ENCODE data around the gene NBPF1. TPM values are rescaled to one million over a fixed set of nuclear protein-coding genes. Genes with fewer than 3 reads are reported as not detected.
"Not testable (repeated sequence)": the region's sequence is repeated elsewhere in the genome, so short reads cannot be mapped to it uniquely, and the experiment has no call there.

Gene NBPF1
- total RNA-seq, 1 donor from 2014 or later: 20.2 TPM

- not testable (repeated sequence) for DNase-seq (ENCODE audit: low read depth in 2 of 2)
Observed at GRCh38 chr1:16607853-16608815, 5.2 kb downstream of the NBPF1 start.

DNA sequence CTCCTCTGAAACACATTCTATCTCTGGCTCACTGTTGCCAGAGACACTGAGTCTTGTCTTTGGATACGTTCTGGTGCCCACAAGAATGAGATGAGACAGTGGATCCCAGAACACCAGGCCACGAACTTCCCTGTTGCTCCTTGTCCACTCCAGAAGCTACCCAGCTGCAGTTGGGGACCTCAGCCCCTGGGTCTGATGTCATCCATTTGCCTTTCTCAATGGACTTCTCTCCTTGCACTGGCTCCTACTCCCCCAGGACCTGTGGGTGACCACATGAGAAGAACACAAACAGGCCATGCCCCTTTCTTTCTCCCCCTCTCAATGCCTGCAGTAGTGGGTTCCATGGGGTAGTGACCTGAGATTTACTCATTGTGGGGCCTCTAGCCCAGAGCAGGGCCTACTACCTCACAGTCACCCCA is 5.9 kb downstream of the NBPF1 start:
- DNase-seq (ENCODE audit: low read depth in 2 of 2): no peak

DNA sequence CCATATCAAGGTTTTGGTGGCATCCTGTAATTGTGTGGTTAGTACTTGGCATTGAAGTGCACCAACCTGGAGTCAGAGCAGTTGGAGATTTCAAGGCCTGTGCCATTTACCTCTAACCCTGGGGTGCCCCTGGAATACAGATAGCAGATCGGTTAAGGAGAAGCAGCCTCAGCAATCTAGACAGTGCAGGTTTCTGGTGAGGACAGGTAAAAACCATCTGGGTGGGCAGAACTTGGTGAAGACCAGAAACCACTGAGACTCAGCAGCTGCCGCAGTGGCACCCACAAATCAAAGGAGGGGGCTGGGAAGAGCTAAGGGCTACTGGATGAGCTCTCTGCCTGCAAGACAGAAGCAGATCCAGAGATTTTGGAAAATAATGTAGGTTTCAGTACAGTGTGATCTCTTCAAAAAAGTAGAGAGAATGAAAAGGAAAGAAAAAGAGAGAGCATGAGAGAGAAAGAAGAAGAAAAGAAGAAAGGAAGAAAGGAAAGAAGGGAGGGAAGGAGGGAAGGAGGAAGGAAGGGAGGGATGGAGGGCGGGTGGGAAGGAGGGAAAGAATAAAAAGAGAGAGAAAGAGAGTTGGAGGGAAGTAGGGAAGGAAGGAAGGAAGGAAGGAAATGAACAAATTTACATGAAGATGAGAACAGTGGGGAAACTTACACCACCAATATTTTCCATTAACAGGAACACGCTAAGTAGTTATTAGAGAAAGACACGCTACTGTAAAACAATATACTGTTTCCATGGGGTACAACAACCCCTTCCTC is 6.5 kb downstream of the NBPF1 start:
- DNase-seq (ENCODE audit: low read depth in 2 of 2): not testable (repeated sequence)

- DNase-seq (ENCODE audit: low read depth in 2 of 2): no peak
Observed at GRCh38 chr1:16605532-16606505, 7.5 kb downstream of the NBPF1 start.

- DNase-seq (ENCODE audit: low read depth in 2 of 2): no peak
Observed at GRCh38 chr1:16605213-16605525, 8.2 kb downstream of the NBPF1 start.

DNA sequence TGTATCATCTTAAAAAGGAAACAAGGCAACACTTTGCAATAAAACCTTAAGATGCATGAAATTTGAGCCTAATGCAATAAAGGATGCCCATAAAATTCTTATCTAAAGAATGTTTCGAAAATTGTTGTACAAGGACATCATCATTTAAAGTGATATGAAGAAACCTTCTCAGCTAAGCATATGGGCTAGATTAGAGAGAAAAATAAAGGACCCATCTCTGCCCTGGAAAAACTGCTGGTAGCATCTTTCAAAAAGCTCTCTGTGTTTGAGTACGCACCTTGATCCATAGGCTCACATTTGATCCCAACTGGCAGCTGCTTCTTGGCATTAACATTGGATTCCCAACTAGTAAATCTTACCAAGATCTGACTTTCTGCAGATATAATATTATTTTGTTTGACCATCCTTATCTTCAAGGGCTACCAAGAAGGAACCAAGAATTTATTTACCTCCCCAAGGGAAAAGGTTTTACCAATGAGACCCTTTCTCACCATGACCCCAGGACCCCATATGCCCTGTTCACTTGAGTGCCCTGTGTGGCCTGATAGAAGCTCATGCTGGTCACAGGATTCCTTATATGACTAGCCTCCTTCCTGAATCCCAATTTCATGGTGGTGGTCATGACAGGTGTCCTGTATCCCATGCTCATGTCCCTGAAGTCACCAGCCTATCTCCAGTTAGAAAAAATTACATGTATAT is 8.7 kb downstream of the NBPF1 start:
- DNase-seq (ENCODE audit: low read depth in 2 of 2): not testable (repeated sequence)

GRCh38 chr1:16603623-16604022 is 9.7 kb downstream of the NBPF1 start:
- DNase-seq (ENCODE audit: low read depth in 2 of 2): not testable (repeated sequence)

DNA sequence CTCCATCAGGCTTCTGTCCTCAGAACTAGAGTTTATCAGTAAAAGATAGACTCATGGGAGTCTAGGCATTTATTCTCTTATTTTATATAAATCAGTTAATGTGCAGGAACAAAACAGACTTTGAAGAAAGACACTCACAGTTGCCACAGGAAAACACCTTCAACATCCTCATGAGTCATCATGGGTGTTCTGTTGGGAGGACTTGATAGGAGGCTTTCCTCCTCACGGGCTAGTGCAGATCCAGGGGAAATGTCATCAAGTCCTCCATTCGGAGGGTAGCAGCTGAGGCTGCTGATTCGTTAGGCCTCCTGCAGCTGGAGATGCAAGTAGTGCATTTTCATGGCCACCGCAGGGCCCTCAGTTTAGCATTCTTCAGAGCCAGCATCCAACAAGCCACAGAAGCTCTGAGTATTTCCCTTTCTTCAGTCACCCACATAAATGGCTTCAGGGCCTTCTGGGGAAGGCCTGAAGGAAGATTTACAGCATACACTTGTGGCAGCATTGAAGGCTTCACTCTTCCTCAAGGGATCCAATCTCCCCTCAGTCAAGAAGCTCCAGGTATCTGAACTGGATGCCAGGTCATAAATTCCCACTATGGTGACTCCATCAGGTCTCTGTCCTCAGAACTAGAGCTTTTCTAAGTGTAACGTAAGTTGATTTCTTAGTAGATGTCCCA is 10.9 kb downstream of the NBPF1 start:
- DNase-seq (ENCODE audit: low read depth in 2 of 2): not testable (repeated sequence)

GRCh38 chr1:16600855-16601786 is 12.2 kb downstream of the NBPF1 start:
- not testable (repeated sequence) for DNase-seq (ENCODE audit: low read depth in 2 of 2)

- not testable (repeated sequence) for DNase-seq (ENCODE audit: low read depth in 2 of 2)
Observed at GRCh38 chr1:16599326-16599725, 14.0 kb downstream of the NBPF1 start.

- not testable (repeated sequence) for DNase-seq (ENCODE audit: low read depth in 2 of 2)
Observed at GRCh38 chr1:16595216-16595615, 18.1 kb downstream of the NBPF1 start.

DNA sequence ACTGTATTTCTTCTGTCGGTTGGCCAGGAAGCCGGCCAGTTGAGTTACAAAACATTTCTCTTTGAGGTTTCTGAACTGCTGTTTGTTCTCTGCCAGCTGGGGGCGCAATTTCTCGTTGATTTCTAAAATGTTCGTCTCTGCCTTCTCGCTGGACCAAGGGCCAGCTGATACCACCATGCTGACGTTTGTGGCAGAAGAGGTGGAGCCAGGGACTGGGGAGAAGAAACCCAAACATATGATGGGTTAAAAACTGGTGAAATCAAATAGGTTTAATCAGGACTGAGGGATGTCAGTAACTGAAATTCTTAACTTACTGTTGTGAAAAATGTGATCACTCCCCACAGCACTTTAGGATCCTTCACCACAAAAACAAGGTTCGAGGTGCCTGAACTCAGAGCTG is 21.5 kb downstream of the NBPF1 start:
- not testable (repeated sequence) for DNase-seq (ENCODE audit: low read depth in 2 of 2)

- DNase-seq (ENCODE audit: low read depth in 2 of 2): peak in 1 of 2 donors; percentile 1
Observed at GRCh38 chr1:16588081-16588480, 25.3 kb downstream of the NBPF1 start.

DNA sequence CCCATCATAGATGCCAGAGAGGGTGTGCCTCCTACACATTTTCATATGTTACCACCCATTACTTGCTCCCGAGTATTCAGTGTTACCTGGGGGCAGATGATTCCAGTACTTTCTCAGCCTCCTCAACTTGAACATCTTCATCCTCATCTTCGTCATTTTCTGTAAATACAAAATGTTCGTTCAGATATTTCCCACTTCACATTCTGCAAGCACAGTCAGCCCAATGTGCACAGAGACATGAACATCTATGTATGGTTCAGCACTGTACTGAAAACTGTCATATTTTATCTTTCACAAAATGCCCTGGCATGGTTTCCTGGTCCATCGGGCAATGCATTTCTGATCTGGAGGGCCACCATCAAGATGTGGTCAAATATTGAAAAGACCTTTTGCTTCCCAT is 25.7 kb downstream of the NBPF1 start:
- DNase-seq (ENCODE audit: low read depth in 2 of 2): not testable (repeated sequence)

- not testable (repeated sequence) for DNase-seq (ENCODE audit: low read depth in 2 of 2)
Observed at GRCh38 chr1:16565324-16565723, 48.0 kb downstream of the NBPF1 start.

DNA sequence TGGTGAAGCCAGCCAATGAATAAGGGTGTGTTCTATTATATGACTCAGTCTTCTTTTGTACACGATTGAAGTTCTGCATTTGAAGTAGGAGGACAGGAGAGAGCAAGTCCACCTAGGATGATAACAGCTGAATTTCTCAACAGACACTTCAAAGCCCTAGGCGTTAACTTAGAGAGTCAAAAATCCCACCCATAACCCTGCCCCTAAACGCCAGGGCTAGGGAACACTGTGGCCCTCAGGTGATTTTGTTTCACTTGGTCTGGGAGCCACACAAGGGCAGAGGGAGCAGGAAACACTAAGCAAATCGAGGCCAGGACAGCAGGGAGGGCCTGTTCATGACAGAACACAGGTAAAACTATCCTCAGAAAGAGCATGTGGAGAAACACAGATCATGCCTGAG is 52.3 kb downstream of the NBPF1 start:
- DNase-seq (ENCODE audit: low read depth in 2 of 2): not testable (repeated sequence)

DNA sequence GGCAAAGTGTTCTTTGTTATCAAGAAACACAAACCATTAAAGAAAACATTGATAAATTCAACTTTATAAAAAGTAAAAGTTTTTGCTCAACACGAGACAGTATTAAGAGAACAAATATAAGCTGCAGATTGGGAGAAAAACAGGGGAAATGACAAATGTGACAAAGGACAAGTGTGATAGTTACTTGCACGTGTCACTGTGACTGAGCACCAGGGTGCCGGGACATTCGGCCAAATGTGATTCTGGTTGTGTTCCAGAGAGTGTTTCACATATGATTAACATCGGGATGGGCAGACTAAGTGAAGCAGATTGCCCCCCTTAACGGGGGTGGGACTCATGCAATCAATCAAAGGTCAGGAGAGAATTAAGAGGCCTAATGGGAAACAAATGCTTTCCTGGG is 52.9 kb downstream of the NBPF1 start:
- DNase-seq (ENCODE audit: low read depth in 2 of 2): not testable (repeated sequence)

- not testable (repeated sequence) for DNase-seq (ENCODE audit: low read depth in 2 of 2)
Observed at GRCh38 chr1:16559688-16560087, 53.7 kb downstream of the NBPF1 start.

DNA sequence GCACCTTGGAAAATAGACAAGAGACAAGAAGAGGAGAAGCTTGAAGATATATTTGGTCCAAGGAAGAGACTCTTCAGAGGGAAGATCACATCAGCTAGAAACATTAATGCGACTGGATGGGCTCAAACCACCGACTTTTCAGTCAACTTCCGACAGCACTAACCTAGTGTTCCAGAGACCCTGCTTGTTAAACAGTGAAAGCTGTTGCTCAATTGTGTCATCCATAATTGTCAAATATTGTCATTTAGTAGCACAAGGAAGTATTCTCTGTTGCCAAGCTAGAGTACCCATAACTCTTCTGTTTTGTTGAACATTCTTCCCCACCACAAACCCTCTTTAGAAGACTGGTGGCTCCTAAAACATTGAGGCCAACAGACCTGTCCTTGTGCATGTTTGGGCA is 56.3 kb downstream of the NBPF1 start:
- DNase-seq (ENCODE audit: low read depth in 2 of 2): not testable (repeated sequence)

All from lung microvascular endothelial cell (primary cell).